GM19043 (cell line): ENCODE data around the gene EIF5A2.

Source experiments
- ATAC-seq: cut with Tn5 transposase; IDR thresholded peaks from one replicate; pipeline ENCODE4 v1.9.1; 2021; ENCODE audit warnings: low read depth; ENCODE audit not compliant: unreplicated experiment

The EIF5A2 gene

GRCh38 chr3:170862618-170863374 lies 45.6 kb downstream of the EIF5A2 start:
- no peak for ATAC-seq

GRCh38 chr3:170858599-170858998 lies 49.8 kb downstream of the EIF5A2 start:
- ATAC-seq, result no peak

GRCh38 chr3:170852324-170852723 lies 56.1 kb downstream of the EIF5A2 start:
- no peak for ATAC-seq

DNA sequence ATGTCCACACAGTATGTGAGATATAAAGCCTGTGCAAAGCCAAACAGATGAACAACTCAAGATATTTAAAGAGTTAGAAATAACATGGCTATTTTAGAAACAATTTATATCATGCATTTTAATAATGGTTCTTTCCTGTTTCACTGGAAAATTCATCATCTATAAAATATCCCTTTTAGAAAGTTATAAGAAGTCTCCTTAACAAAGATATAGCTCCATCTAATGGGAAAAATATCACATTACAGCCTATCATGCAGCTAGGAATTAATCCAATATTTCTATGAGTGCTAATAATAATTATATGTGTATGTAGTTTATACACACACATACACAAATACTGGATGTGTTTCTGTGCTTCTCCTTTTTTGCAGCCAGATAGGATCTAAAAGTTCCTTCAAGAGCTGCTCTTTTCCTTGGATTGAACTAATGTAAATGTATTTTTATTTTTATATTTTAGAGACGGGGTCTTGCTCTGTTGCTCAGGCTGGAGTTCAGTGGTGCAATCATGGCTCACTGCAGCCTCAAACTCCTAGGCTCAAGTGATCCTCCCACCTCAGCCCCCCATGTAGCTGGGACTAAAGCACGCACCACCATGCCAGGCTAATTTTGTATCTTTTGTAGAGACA lies 60.0 kb downstream of the EIF5A2 start:
- ATAC-seq, result no peak

DNA sequence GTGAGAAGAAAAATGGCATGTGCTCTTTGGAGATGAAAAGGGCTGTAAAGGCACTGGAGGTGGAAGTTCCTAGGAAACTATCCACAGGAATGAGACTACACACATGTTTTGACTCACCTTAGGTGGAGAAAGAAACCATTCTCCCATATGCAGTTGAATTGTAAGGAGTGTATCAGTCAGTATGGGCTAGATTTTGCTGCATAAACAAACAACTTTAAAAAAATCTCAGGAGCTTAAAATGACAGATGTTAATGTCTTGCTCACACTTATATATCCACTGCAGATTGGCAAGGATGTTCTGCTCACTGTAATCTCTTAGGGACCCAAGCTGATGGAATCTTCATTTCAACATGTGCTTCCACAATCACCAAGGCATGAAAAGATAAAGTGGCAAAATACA lies 64.1 kb downstream of the EIF5A2 start:
- no peak for ATAC-seq

GRCh38 chr3:170840291-170840859 lies 68.1 kb downstream of the EIF5A2 start:
- ATAC-seq, result no peak

- ATAC-seq, result no peak
Observed at GRCh38 chr3:170839518-170840100, 68.8 kb downstream of the EIF5A2 start.
